ENCODE results near the gene PHLPP1.

DNA sequence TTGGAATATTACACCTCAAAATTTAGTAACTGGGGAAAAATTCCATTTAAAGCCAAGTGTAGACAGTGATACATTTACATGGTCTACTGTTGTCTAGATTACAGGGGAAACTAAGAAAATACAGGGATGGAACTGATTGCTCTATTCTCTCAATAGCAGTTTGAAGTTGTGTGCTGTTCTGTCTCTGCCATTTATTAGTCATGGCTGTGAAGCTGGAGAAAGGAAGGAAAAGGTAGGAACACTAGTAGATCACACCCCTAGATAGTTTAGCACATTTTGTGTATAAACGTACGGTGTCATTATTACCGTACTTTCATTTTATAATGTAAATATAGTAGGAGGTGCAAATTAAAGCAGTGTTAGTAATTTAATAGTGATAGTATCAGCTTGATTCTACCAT, 170.5 kb downstream of the PHLPP1 start:
- TF ChIP-seq, protein P1, sequence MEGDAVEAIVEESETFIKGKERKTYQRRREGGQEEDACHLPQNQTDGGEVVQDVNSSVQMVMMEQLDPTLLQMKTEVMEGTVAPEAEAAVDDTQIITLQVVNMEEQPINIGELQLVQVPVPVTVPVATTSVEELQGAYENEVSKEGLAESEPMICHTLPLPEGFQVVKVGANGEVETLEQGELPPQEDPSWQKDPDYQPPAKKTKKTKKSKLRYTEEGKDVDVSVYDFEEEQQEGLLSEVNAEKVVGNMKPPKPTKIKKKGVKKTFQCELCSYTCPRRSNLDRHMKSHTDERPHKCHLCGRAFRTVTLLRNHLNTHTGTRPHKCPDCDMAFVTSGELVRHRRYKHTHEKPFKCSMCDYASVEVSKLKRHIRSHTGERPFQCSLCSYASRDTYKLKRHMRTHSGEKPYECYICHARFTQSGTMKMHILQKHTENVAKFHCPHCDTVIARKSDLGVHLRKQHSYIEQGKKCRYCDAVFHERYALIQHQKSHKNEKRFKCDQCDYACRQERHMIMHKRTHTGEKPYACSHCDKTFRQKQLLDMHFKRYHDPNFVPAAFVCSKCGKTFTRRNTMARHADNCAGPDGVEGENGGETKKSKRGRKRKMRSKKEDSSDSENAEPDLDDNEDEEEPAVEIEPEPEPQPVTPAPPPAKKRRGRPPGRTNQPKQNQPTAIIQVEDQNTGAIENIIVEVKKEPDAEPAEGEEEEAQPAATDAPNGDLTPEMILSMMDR (IDR thresholded peaks at IDR 0.05), result no peak
- no peak for TF ChIP-seq POLR2A (IDR thresholded peaks at IDR 0.05)
